Subcutaneous abdominal adipose tissue (tissue), 5 donors: ENCODE measurements around the gene GALNT18.

Source experiments
- H3K27ac ChIP-seq: one replicate; pipeline ENCODE4 v1.7.0; 2013; ENCODE audit warnings: low read depth, mild to moderate bottlenecking, inconsistent platforms, low read length, moderate library complexity
- H3K27me3 ChIP-seq, 5 donors: one replicate each; pipeline ENCODE4 v1.7.0; 2013; ENCODE audit warnings: low read length in 5 of 5, inconsistent platforms in 1 of 5; ENCODE audit not compliant: control insufficient read depth in 5 of 5, insufficient read depth in 4 of 5
- H3K36me3 ChIP-seq, 5 donors: one replicate each; pipeline ENCODE4 v1.7.0; 2013; ENCODE audit warnings: low read length in 5 of 5; ENCODE audit not compliant: control insufficient read depth in 5 of 5, insufficient read depth in 5 of 5
- H3K4me1 ChIP-seq, 5 donors: one replicate each; pipeline ENCODE4 v1.7.0; 2013; ENCODE audit warnings: low read length in 5 of 5, mild to moderate bottlenecking in 3 of 5, moderate library complexity in 1 of 5; ENCODE audit not compliant: control insufficient read depth in 5 of 5, insufficient read depth in 5 of 5
- H3K4me3 ChIP-seq, 5 donors: one replicate each; pipeline ENCODE4 v1.7.0; 2013; ENCODE audit warnings: low read length in 5 of 5, low read depth in 1 of 5
- H3K9ac ChIP-seq, 5 donors: one replicate each; pipeline ENCODE4 v1.7.0; 2013; ENCODE audit warnings: low read length in 5 of 5, mild to moderate bottlenecking in 4 of 5, moderate library complexity in 3 of 5
- H3K9me3 ChIP-seq, 5 donors: one replicate each; pipeline ENCODE4 v1.7.0; 2013; ENCODE audit warnings: low read length in 5 of 5; ENCODE audit not compliant: control insufficient read depth in 5 of 5
- donor health status: healthy.
- donor health status: healthy.
- donor health status: healthy.
- donor health status: healthy.
- donor health status: healthy.

Gene GALNT18

GRCh38 chr11:11512502-11512901 lies 109.3 kb downstream of the GALNT18 start:
- Histone ChIP-seq H3K4me3 (no peak overlapping the region), H3K9ac (no peak overlapping the region), H3K36me3 (no peaks in the 10 kb centered on the region), H3K27ac (no peak overlapping the region), H3K9me3 (no peaks in the 10 kb centered on the region), H3K4me1 (peaks cover 0 to 17% (median 5%) of the 10 kb centered on the region in 5 donors), H3K27me3 (peaks cover 0 to 5% (median 0%) of the 10 kb centered on the region in 5 donors)

DNA sequence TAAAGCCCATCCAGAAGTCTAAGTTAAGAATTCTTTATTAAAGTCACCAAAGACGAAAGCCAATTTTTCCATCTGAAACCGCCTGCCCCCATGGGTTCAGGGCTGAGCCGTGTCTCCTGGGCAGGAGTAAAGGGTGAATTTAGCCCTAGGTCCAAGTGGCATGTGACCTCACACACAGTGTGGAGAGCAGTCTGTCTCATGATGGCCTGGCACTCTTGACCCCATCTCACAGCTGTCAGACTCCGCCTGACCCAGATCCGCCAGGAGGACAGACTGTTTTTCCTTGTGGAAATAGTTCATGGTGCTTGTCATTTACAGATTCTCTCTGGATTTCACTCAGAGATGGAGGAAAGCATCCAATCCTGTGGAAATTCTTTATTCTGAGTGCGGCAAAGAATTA lies 109.7 kb downstream of the GALNT18 start:
- Histone ChIP-seq H3K9ac (no peak overlapping the region), H3K9me3 (no peaks in the 10 kb centered on the region), H3K27me3 (peaks cover 0 to 5% (median 0%) of the 10 kb centered on the region in 5 donors), H3K4me1 (peaks cover 0 to 17% (median 5%) of the 10 kb centered on the region in 5 donors), H3K36me3 (no peaks in the 10 kb centered on the region), H3K4me3 (no peak overlapping the region), H3K27ac (no peak overlapping the region)

GRCh38 chr11:11510939-11511338 lies 110.9 kb downstream of the GALNT18 start:
- H3K27ac ChIP-seq = no peak overlapping the region
- H3K9me3 ChIP-seq = no peaks in the 10 kb centered on the region
- no peaks in the 10 kb centered on the region for H3K36me3 ChIP-seq
- H3K9ac ChIP-seq = no peak overlapping the region
- no peak overlapping the region for H3K4me3 ChIP-seq
- H3K4me1 ChIP-seq = peaks cover 0 to 17% (median 5%) of the 10 kb centered on the region in 5 donors
- peaks cover 0 to 5% (median 0%) of the 10 kb centered on the region in 5 donors for H3K27me3 ChIP-seq

GRCh38 chr11:11505692-11506091 lies 116.1 kb downstream of the GALNT18 start:
- no peak overlapping the region for H3K9ac ChIP-seq
- H3K4me1 ChIP-seq = peaks cover 0 to 13% (median 2%) of the 10 kb centered on the region in 5 donors
- no peaks in the 10 kb centered on the region for H3K9me3 ChIP-seq
- no peak overlapping the region for H3K4me3 ChIP-seq
- H3K36me3 ChIP-seq = no peaks in the 10 kb centered on the region
- H3K27me3 ChIP-seq = no peaks in the 10 kb centered on the region
- no peak overlapping the region for H3K27ac ChIP-seq

DNA sequence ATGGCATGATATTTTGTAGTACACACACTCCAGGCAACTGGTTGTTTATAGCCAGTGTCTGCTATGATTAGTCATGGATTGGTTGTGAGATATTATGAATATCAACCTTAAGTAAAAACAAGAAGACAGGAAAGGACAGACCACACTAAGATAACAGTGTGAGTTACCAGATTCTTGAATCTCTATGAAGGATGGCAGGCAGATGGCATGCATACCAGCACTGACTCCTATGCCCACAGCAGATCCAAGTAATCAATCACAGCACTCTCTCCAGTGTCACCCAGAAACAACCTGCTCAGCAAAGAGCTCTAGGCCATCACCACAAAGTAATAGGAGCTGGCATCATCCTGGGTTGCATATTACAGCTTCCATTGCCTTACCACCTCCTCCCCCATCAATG lies 116.6 kb downstream of the GALNT18 start:
- no peak overlapping the region for H3K4me3 ChIP-seq
- no peaks in the 10 kb centered on the region for H3K36me3 ChIP-seq
- H3K9me3 ChIP-seq = no peaks in the 10 kb centered on the region
- no peaks in the 10 kb centered on the region for H3K27me3 ChIP-seq
- H3K9ac ChIP-seq = no peak overlapping the region
- H3K27ac ChIP-seq = no peak overlapping the region
- peaks cover 0 to 13% (median 2%) of the 10 kb centered on the region in 5 donors for H3K4me1 ChIP-seq

GRCh38 chr11:11504071-11504470 lies 117.7 kb downstream of the GALNT18 start:
- no peak overlapping the region for H3K9ac ChIP-seq
- H3K27ac ChIP-seq = no peak overlapping the region
- no peaks in the 10 kb centered on the region for H3K9me3 ChIP-seq
- H3K27me3 ChIP-seq = no peaks in the 10 kb centered on the region
- no peak overlapping the region for H3K4me3 ChIP-seq
- peaks cover 0 to 13% (median 2%) of the 10 kb centered on the region in 5 donors for H3K4me1 ChIP-seq
- H3K36me3 ChIP-seq = no peaks in the 10 kb centered on the region

- Histone ChIP-seq H3K27ac (no peak overlapping the region), H3K9me3 (no peaks in the 10 kb centered on the region), H3K27me3 (no peaks in the 10 kb centered on the region), H3K36me3 (no peaks in the 10 kb centered on the region), H3K4me1 (peaks cover 0 to 19% (median 2%) of the 10 kb centered on the region in 5 donors), H3K4me3 (no peak overlapping the region), H3K9ac (no peak overlapping the region)
Observed at GRCh38 chr11:11502263-11502861, 119.4 kb downstream of the GALNT18 start.

DNA sequence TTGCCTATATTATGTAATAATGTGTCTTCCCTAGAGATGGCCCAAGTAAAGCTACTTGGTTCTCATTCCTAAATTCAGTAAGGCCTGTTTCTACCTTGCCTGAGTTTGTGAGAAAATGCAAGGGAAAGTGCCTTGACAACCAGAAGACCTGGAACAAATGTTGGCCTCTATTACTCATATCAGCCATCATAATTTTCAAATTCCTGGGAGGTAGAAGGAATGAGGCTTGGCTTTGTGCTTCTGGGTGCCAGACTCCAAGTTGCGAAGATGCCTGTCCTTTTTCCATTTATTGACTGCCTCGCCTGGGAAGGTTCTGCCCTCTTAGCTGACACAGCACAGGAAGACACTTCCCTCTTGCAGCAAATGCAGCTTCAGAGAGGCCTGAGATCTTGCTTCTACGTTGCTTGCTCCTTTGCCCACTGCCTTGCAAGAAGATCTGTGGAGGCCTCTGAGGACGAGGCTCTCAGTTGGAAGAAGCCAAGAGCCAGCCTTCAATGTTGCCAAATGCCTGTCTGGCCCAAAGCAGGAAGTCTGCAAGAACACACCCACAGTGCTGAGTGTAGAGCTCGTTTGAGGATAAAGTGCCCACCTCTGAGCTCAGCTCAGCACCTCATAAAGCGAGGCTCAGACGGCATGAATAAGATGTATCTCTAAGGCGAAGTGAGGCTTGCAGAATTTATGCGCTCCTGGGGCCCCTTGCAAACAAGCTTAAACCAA lies 120.1 kb downstream of the GALNT18 start:
- H3K27ac ChIP-seq = no peak overlapping the region

GRCh38 chr11:11500744-11501487 lies 120.9 kb downstream of the GALNT18 start:
- no peak overlapping the region for H3K27ac ChIP-seq
- no peaks in the 10 kb centered on the region for H3K27me3 ChIP-seq
- H3K9ac ChIP-seq = no peak overlapping the region
- no peaks in the 10 kb centered on the region for H3K9me3 ChIP-seq
- peaks cover 0 to 19% (median 2%) of the 10 kb centered on the region in 5 donors for H3K4me1 ChIP-seq
- no peak overlapping the region for H3K4me3 ChIP-seq
- H3K36me3 ChIP-seq = no peaks in the 10 kb centered on the region

More for the DNA sequence above, 120.1 kb downstream of the GALNT18 start:
- Histone ChIP-seq H3K9ac (no peak overlapping the region), H3K4me1 (peaks cover 0 to 19% (median 2%) of the 10 kb centered on the region in 5 donors), H3K27me3 (no peaks in the 10 kb centered on the region), H3K36me3 (no peaks in the 10 kb centered on the region), H3K4me3 (no peak overlapping the region), H3K9me3 (no peaks in the 10 kb centered on the region)

DNA sequence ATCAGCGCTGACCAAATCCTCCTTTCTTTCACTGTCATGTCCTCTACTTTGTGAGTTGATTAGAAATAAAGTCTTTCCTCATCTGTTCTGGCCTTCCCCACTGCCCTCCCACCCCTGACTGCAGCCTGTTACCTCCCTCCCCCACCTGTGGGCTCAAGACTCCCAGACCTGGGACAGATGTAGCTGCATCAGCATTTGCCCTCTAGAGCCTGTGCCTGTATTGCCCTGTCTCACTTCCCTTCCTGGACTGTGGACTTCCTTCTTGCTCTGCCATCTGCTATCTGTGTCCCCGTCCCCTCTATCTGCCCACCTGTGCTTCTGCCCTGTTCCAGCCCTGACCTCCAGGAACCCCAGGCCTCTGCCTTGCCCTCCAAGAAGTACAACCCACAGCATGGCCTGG lies 122.5 kb downstream of the GALNT18 start:
- Histone ChIP-seq H3K4me3 (no peak overlapping the region), H3K27me3 (no peaks in the 10 kb centered on the region), H3K27ac (no peak overlapping the region), H3K36me3 (no peaks in the 10 kb centered on the region), H3K9ac (no peak overlapping the region), H3K4me1 (peaks cover 0 to 19% (median 2%) of the 10 kb centered on the region in 5 donors), H3K9me3 (no peaks in the 10 kb centered on the region)
